ENCODE measurements around the gene DGKZ.

DNA sequence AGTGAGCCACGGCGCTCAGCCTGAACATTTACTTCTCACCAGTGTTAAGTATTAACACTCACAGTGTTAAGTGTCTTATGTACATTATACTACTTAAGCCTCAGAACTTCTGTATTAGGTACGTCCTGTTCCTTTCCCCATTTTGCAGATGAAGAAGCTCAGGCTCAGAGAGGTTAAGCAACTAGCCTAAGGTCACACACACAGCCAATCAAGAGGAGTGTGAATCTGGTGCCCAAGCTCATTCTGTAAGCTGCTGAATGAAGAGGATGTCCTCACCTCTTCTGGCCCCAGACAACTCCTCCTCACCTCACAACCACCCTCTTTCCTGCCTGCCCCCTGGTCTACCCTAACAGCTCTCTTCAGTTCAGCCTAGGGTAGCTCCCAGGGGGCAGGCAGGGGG is 39.9 kb upstream of the DGKZ start:
- TF ChIP-seq, protein P1, sequence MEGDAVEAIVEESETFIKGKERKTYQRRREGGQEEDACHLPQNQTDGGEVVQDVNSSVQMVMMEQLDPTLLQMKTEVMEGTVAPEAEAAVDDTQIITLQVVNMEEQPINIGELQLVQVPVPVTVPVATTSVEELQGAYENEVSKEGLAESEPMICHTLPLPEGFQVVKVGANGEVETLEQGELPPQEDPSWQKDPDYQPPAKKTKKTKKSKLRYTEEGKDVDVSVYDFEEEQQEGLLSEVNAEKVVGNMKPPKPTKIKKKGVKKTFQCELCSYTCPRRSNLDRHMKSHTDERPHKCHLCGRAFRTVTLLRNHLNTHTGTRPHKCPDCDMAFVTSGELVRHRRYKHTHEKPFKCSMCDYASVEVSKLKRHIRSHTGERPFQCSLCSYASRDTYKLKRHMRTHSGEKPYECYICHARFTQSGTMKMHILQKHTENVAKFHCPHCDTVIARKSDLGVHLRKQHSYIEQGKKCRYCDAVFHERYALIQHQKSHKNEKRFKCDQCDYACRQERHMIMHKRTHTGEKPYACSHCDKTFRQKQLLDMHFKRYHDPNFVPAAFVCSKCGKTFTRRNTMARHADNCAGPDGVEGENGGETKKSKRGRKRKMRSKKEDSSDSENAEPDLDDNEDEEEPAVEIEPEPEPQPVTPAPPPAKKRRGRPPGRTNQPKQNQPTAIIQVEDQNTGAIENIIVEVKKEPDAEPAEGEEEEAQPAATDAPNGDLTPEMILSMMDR (IDR thresholded peaks at IDR 0.05) = no peak
- TF ChIP-seq POLR2A (IDR thresholded peaks at IDR 0.05) = no peak
- TF ChIP-seq EP300 (IDR thresholded peaks at IDR 0.05) = no peak
